CMK (cell line): Measurements from ENCODE around the gene MGAT4A.
A peak's percentile ranks its signal among the peaks of the same experiment; 100 is the strongest.

Experiments
- DNase-seq: peaks from one replicate; pipeline ENCODE4 v3.0.0-alpha.2; 2010; ENCODE audit warnings: low read depth

Gene MGAT4A

GRCh38 chr2:98658816-98659490 is 72.0 kb downstream of the MGAT4A start:
- no peak for DNase-seq

- no peak for DNase-seq
Measured at GRCh38 chr2:98656800-98657199, 74.1 kb downstream of the MGAT4A start.

- DNase-seq, result no peak
Measured at GRCh38 chr2:98654699-98655495, 76.0 kb downstream of the MGAT4A start.

GRCh38 chr2:98650998-98651397 is 79.9 kb downstream of the MGAT4A start:
- DNase-seq, result no peak

GRCh38 chr2:98649992-98650375 is 80.9 kb downstream of the MGAT4A start:
- DNase-seq, result no peak

GRCh38 chr2:98649135-98649991 is 81.6 kb downstream of the MGAT4A start:
- peak; percentile 44 for DNase-seq

- no peak for DNase-seq
Measured at GRCh38 chr2:98648451-98648850, 82.5 kb downstream of the MGAT4A start.

GRCh38 chr2:98647636-98648035 is 83.3 kb downstream of the MGAT4A start:
- no peak for DNase-seq

- no peak for DNase-seq
Measured at GRCh38 chr2:98643496-98644100, 87.3 kb downstream of the MGAT4A start.

- no peak for DNase-seq
Measured at GRCh38 chr2:98637401-98638147, 93.4 kb downstream of the MGAT4A start.

- no peak for DNase-seq
Measured at GRCh38 chr2:98634406-98635092, 96.4 kb downstream of the MGAT4A start.

- no peak for DNase-seq
Measured at GRCh38 chr2:98632351-98632750, 98.6 kb downstream of the MGAT4A start.

- DNase-seq, result no peak
Measured at GRCh38 chr2:98623657-98624056, 107.3 kb downstream of the MGAT4A start.

- no peak for DNase-seq
Measured at GRCh38 chr2:98617149-98617548, 113.8 kb downstream of the MGAT4A start.

GRCh38 chr2:98615481-98615880 is 115.5 kb downstream of the MGAT4A start:
- no peak for DNase-seq

GRCh38 chr2:98614024-98614739 is 116.8 kb downstream of the MGAT4A start:
- no peak for DNase-seq

GRCh38 chr2:98608962-98609604 is 121.8 kb downstream of the MGAT4A start:
- DNase-seq, result no peak

- DNase-seq, result peak; percentile 81
Measured at GRCh38 chr2:98608116-98608961, 122.6 kb downstream of the MGAT4A start, which contains the start of the genes COA5 and UNC50. TSS of gene COA5 (minus strand) at chr2:98608512. CDS start at chr2:98608405, 107 bp downstream. TSS of gene UNC50 (plus strand) at chr2:98608589. CDS start at chr2:98609760, 1,171 bp downstream.

- DNase-seq, result no peak
Measured at GRCh38 chr2:98607741-98608115, 123.2 kb downstream of the MGAT4A start.
